Measurements from ENCODE around the gene SPATA16.

DNA sequence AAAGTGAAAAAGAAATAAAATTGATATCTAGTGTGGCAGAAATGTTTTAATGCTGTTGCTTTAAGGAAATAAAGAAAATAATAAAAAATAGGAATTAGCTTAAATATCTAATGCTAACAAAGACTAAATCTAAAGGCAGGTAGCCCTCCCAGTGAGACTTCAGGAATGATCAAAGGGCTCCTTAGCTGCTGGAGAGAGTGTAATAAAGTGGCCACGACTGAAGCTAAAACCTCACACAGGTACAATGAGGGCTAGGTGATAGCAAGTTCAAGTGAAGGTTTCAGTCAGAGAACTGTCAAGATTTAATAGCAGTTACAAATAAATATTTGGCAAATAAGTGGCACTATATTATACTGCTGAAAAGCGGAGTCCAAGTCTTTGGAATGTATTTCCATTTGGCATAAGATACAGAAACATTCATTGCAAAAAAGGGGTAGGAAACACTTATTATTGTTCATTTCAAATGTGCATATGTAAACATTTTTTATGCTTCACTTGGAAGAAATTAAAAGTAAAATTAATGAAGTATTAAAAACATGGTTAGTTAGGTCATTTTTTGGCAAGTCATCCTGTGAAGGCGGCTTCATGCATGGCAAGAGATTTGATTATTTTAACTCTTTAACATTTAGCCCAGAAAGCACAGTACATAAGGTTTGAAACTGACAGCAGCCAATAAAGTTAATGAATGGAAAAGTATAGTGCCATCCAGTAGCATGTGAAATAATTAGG is 222.3 kb downstream of the SPATA16 start:
- TF ChIP-seq SP1 (IDR thresholded peaks at IDR 0.05) (no peak), HDGF (IDR thresholded peaks at IDR 0.05; ENCODE audit: borderline replicate concordance) (no peak), ELF4 (IDR thresholded peaks at IDR 0.05) (no peak)
